Urothelium cell line (cell line): Measurements from ENCODE around the gene GNAO1.

Experiments used
- DNase-seq: peaks from one replicate; pipeline ENCODE4 v3.0.0; 2011; ENCODE audit warnings: low spot score, mixed read lengths
- FAIRE-seq: peaks from 2 replicates; lab custom pipeline; 2011; peaks lifted over from hg19 to GRCh38; lab: Jason Lieb, UNC

The GNAO1 gene

DNA sequence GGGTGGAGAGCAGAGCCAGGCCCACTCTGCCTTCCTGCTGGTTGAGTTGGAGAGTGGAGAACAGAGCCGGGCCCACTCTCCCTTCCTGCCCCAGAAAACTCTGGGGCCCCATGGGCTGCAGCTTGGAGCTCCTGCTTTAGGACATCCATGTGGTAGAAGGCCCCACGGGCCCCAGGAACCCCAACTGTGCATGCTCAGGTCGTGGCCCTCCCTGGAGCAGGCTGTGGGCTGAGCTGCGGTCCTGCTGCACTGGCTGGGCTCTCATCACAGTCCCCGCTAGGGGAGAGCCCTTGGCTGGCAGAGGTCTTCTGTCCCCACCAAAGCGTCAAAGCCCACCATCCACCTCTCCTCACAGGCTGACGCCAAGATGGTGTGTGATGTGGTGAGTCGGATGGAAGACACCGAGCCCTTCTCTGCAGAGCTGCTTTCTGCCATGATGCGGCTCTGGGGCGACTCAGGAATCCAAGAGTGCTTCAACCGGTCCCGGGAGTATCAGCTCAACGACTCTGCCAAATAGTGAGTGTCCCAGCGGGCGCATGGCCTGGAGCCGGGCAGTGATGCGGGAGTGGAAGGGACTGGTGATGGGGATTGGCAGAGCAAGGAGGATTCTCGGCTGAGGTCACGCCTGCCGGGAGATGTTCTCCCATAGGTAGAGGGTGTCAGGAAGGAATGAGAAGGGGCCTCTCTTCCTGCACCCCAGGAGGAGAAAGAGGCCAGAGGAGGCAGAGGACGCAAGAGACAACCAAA is 137.2 kb downstream of the GNAO1 start:
- no peak for FAIRE-seq
- DNase-seq: no peak

DNA sequence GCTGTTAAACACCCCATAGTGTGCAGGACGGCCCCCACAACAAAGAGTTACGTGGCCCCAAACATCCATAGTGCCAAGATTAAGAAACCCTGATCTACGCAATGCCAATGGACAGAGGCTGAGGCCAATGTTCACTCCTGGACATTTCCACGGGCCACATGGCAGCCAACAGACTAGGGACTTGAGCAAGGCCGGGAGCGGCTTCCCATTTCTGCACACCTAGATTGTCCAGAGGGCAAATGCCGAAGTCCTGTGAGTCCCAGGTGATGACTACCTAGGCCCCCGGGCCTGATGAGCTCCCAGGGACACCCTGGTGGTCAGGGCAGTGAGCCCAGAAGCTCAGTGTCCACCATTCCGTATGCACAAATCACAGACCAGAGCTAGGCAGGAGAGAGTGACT is 138.6 kb downstream of the GNAO1 start:
- no peak for FAIRE-seq
- no peak for DNase-seq

DNA sequence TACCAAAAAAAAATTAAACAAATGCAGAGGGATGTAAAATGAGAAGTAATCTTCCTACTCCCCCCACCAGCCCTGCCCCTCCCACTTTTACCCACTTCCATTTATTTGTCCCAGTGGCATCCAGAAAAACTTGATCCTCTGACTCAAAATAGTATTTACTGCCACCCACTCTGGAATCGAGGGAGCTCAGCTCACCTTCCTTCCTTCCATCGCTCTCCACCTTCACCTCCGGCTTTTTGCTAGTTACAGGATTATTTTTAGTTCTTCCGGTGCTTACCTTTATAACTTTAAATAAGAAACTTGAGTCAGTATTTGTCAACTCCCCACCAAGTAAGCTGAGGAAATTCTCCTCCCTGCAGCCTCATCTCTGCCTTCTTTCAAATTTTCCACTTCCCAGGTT is 139.2 kb downstream of the GNAO1 start:
- FAIRE-seq (no peak), DNase-seq (no peak)

DNA sequence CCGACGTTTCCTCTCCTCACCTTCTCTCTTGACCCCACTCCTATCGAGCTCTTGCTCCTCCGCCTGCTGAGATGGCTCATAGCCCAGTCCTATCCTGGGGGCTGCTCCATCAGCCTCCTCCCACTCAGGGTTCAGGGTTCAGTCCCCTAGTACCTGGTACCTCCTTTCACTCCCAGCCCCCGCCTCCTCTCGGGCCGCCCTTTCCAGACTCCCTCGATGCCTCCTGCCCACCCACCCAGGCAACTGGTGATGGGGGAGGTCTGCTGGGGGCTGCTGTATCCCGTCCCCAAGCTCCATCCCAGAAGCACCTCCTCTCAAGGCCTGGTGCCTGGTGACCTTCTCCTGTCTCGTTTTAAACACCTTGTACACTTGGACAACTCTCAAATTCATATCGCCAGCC is 140.1 kb downstream of the GNAO1 start:
- DNase-seq: no peak
- no peak for FAIRE-seq

DNA sequence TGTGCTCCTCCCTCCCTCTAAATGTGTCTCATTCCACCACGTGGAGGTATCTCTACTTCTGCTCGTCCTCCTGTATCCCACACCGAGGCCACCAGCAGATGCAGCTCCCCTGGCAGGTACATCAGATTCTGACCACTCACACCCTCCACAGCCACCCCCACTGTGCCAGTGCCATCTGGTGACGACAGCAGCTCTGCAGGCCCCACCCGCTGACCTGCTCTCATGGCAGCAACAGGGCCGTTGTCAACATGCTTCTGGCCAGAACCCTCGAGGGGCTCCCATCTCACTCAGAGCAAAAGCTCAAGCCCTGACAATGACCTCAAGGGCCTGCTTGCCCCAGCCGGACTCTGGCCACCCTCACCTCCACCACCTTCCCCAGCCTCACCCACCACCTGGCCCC is 140.6 kb downstream of the GNAO1 start:
- no peak for DNase-seq
- no peak for FAIRE-seq

DNA sequence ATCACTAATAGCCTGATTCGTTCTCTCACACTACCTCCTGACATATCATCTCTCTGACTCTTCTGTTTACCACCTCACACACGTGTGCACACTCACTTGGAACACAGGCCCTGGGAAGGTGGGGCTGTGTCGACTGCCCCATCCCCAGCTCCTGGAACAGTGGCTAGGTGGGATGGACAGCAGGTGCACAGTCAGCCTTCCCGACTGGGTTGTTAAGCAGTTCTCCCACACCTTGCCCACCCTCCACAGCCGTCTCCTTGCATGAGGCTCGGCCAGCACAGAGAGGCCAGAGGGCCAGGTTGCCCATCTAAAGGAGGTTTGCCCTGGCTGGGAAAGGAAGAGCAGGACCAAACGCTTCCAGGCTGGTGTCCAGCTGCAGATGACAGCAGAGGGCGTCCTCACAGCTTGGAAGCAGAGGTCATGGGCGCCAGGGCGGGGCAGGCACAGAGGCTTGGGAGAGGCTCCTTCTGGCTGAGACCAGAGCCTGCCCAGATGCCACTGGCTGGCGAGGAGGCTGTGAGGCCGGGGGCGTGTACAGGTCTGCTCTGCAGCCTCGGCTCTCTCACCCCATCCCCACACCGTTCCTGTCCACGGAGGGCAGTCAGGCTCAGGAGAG is 141.3 kb downstream of the GNAO1 start:
- no peak for FAIRE-seq
- DNase-seq: peak; percentile 43

DNA sequence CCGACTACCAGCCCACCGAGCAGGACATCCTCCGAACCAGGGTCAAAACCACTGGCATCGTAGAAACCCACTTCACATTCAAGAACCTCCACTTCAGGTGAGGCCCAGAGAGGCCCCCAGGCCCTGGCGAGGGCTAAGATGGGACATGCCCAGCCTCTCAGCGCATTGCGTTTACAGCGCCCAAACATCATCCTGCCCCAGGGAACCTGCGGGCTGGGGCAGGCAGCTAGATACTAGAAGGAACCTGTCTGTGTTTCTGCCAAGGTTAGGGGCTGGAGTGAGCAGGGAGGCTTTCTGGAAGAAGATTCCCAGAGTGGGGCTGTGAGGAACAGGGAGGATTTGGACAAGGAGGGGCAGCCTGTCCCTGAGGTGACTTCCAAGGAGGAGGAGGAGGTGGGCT is 143.5 kb downstream of the GNAO1 start:
- DNase-seq (no peak), FAIRE-seq (no peak)

DNA sequence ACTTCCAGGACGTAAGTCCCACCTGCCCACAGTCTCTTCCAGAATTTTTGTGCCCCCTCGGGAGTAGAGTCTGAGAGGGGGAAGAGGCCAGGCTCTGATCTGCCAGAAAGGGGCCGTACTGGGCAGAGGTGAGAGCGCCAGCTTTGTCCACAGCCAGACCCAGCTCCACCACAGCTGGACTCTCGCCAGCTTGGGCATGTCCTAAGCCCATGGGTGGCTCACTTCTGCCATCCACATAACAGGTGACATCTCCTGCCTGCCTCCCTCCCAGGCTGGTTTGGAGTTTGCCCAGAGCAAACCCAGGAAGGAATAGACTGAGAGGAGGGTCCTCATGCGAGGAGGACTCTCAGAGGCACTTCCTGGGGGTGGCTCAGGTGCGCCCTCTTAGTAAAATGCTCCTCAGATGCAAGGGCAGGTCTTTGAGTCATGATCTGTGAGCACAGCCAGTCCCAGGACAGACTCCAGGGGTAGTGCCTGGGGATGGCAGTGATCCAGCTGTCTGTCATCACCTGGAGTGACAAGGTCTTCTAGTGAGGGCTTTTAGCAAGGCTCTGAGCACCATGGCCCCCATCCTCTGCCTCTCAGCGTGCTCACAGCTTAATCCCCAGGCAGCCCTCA is 144.9 kb downstream of the GNAO1 start:
- no peak for DNase-seq
- FAIRE-seq: no peak

DNA sequence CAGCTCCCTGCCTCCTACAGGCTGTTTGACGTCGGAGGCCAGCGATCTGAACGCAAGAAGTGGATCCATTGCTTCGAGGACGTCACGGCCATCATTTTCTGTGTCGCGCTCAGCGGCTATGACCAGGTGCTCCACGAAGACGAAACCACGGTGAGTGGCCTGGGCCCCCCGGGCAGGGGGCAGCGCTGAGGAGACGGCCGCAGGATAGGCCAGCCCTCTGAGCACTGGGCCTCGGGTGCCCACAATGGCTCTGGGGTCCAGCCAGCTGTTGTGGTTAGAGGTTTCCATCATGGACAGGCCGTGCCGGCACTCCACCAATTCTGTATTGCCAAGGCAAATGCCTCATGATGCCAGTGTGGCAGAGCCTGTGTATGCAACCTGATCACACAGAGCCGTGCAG is 145.4 kb downstream of the GNAO1 start:
- DNase-seq (no peak), FAIRE-seq (no peak)

DNA sequence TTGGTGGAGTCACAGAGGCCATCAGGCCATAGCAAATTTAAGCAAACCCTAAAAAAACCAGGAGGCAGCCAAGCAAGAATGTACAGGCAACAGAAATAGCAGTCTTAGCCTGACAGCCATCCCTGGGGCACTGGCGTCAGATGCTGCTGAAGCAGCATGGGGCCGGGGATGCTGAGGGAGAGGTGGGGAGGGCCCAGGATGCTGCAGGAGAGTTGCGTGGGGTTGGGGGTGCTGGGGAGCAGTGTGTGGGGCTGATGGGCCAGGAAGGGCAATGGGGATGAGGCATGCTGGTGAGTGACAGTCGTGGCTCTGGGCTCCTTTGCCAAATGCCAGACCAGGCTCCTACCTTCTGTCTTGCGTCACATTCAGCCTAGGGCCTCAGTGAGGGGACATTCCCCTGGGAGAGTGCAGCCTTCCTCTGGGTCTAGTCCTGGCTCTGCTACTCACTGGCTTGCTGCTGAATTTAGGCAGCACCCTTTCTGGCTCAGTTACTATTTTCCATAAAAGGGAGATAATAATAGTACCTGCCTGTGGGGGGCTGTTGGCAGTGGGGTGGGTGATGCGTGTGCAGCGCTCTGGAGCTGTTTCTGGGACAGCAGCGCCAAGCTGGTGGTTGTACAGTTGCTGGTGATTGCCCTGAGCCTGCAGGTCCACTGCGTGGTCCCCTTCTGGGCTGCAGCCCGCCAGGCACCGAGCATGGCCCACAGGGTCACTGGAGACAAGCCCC is 146.0 kb downstream of the GNAO1 start:
- FAIRE-seq: no peak
- no peak for DNase-seq

DNA sequence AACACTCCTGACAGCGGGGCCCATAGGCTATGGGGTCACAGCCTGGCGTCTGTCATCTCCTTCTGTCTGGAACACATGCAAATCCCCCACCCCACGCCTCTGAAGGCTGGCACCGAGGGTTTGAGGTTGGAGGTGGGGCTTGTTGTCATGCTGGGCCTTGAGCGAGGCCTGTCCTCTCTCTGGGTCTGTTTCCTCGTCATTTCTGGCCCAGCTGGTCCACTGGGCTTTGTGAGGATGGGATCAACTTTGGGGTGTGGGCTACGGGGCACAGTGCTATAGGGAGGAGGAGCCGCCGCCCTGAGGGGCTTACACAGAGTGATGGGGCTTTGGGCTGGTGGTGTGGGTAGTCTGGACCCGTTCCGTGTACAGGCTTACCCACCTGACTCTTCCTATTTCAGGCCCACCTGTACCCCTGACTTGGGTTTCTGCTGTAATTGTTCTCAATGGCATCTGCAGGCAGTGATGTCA is 146.6 kb downstream of the GNAO1 start:
- no peak for DNase-seq

DNA sequence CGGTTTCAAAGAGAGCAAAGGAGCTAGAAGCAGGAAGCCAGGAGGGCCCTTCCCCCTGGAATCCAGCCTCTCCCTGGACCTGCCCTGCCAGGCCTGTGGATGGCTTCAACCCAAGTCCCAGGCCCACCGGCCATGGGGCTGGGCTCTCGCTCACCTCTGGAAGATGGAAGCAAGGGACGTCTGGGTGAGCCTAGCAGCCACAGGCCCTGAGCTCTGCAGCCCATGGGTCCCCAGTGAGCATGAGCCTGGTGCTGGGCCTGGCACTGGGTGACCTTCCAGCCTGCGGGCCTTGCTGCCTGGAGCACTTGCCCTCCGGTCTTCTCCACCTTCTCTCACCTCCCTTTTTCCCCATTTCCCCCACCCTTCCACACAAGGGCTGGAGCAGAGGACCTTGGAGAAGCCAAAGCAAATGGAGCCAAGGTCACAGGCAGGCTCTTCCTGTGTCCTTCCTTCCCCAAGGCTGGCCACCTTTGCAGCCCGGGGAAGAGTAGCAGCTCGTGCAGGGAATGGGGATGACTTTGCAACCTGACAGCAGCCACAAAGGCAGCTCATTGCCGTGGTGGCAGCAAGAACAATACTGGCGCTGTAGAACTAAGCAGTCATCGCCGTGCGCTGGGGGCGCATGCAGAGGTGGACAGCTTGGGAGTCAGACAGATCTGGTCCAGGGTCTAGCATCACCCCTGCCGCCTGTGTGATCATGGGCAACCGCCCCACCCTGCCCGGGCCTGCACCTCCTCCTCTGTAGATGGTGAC is 147.5 kb downstream of the GNAO1 start:
- no peak for FAIRE-seq

More for the DNA sequence above, 146.6 kb downstream of the GNAO1 start:
- no peak for FAIRE-seq

DNA sequence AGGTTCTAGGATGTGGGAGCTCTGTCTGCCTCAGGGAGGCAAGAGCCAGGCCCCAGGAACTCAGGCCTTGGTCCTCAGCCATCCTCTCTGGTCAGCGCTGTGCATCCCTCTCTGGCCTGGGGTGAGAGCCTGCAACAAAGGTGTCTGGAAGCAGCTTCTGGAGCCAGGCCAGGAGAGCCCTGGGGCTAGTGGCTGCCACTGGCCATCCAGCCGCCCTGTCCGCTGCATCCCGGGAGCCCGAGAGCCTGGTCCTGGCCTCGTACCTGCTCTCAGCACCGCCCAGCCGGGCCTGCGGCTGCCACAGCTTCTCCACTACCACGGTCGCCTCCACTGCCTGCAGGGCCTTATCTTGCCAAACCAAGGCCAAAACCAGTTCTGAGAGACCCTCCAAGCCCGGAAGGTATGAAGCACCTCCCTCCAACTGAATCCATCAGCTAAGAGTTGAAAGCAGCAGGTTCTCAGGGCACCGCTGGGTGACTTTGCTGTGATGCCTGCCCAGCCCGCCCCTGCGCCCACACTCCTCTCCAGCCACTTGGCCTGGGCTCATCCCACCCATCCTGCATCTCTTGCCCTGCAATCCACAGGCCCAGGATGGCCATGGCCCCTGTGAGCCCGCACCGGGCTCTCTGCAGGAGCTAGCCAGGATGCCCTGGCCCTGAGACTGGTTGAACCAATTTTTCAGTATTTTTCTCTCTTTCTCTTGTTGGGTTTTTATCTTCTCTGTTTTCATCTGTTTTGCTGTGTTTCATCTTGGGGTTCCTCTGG is 148.3 kb downstream of the GNAO1 start:
- DNase-seq: no peak
- FAIRE-seq: no peak

More for the DNA sequence above, 147.5 kb downstream of the GNAO1 start:
- DNase-seq: no peak

DNA sequence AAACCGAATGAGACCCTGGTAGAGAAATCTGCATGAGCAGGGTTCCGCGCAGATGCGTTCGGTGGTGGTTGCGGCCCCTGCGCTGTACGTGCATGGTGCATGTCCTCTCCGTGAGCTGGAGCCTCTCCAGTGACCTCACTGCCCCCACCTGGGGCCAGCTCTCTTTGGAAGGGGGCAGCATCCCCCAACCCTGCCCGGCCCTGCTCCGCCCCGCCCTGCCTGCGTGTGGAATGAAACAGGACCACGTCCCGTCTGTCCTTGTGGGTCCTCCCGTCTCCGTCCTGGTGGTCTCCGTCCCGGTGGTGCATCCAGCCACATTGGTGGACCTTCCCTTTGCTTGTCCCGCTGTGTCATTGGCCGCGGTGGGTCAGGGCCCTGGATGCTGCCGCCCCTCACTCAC is 149.1 kb downstream of the GNAO1 start:
- FAIRE-seq (no peak), DNase-seq (no peak)

DNA sequence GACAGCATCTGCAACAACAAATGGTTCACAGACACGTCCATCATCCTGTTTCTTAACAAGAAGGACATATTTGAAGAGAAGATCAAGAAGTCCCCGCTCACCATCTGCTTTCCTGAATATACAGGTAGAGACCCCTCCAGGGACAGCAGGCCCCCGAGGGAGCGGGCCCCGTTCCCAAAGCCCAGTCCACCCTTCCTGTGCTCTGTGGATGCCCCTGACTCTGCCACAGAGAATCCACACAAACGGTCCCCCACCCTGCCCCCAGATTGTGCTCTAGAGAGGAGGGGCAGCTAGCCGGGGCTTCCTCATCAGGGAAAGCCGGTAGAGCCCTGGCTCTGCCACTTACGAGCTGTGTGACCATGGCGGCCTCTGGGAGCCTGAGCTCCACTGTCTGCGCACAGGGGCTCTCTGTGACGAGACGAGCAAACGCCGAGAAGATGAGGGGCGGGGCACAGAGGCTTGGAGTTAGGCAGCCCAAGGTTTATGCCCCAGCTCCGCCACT is 149.6 kb downstream of the GNAO1 start:
- no peak for FAIRE-seq
- DNase-seq: no peak

DNA sequence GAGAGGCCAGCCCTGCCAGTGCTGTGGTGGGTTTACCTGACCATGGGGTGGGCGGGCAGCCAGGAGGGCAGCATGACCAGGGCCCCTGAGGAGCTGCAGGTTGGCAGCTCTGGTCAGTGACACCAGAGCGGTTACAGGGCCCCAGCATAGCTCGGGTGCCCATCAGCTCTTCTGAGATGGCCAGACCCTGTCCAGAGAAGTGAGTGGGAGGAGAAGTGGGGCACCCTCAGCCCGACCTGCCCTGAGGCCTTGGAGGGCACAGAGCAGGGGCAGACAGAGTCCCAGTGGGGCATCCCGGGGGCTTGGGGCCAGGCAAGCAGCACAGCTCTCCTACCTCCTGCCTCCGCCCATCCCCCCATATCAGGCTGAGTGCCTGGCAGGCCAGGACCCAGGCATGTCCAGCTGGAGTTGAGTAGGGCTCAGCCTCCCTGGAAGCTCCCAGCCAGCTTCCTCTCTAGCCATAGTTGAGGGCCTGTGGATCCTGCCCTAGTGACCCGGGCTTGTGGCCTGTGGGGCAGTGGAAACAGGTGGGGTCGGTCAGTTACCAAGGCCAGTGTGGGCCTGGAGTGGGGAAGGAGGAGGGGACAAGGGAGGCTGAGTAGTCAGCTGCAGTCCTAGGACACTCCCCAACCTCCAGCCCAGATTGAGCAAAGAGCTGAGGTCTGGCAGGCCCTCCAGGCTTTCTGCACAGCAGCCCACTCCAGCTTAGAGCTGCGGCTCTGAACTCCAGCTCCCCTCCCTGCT is 150.5 kb downstream of the GNAO1 start:
- FAIRE-seq (no peak), DNase-seq (no peak)

DNA sequence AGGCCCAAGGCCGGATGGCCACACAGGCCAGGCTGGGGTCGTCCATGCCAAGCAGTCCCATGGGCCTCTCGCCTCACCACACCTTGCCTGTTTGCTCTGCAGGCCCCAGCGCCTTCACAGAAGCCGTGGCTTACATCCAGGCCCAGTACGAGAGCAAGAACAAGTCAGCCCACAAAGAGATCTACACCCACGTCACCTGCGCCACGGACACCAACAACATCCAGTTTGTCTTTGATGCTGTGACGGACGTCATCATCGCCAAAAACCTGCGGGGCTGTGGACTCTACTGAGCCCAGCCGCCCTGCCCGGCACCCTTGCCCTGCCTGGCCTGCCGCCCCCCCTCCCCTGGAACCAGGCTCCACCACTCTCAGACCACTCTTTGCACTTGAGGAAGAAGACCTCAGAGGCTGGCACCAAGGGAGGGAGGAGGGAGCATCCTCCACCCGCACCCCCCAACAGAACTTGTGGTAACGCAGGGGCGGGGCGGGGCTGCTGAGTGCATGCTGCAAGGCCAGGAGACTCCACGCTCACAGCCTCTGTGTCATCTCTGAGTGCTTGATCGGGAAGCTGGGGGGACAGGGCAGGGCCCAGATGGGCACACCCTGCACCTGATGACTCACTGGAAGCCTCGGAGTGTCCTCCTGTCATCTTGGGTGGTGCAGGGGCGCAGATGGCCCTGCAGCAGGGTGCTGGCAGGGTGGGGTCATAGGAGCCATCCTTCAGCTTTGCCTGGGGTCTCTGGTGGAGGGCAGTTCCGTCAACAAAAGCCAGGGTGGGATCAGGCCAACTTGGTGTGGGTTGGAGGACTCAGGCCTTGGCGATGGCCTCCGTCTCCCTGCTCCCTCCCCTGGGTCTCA is 152.6 kb downstream of the GNAO1 start:
- FAIRE-seq (no peak), DNase-seq (peak; percentile 33)
